Activated CD4-positive, alpha-beta T cell treated with anti-CD3 and anti-CD28 coated beads for 36 hours (primary cell): ENCODE data around the gene CCDC137. TPM values are rescaled to one million over a fixed set of nuclear protein-coding genes. Genes with fewer than 3 reads are reported as not detected.
A peak's percentile ranks its signal among the peaks of the same experiment; 100 is the strongest.

Source experiments
- ATAC-seq: fragments of 200-7000 bp; cut with Tn5 transposase; one replicate; pipeline ENCODE4 v1.10.0; 2021; ENCODE audit warnings: mild to moderate bottlenecking, moderate library complexity
- CTCF ChIA-PET: fragments of 350-600 bp; sonication (Branson Sonifier 250); formaldehyde crosslinking; loops from one replicate; lab custom pipeline; 2021; ENCODE audit warnings: antibody characterized with exemption; lab: Charles Lee
- POLR2A ChIA-PET: fragments of 350-600 bp; sonication (Branson Sonifier 250); formaldehyde crosslinking; loops from one replicate; lab custom pipeline; 2021; ENCODE audit warnings: antibody characterized with exemption, inconsistent platforms; lab: Charles Lee
- DNase-seq: peaks from one replicate; pipeline ENCODE4 v3.0.0-alpha.2; 2020
- H3K27ac Mint-ChIP-seq: one replicate; pipeline ENCODE4 v1.8.0; 2021; ENCODE audit warnings: mixed read lengths
- H3K27me3 Mint-ChIP-seq: one replicate; pipeline ENCODE4 v1.8.0; 2021; ENCODE audit warnings: mixed read lengths
- H3K36me3 Mint-ChIP-seq: one replicate; pipeline ENCODE4 v1.8.0; 2021; ENCODE audit warnings: low read depth, mixed read lengths
- H3K4me1 Mint-ChIP-seq: one replicate; pipeline ENCODE4 v1.8.0; 2021; ENCODE audit warnings: mixed read lengths
- H3K4me3 Mint-ChIP-seq: one replicate; pipeline ENCODE4 v1.8.0; 2021; ENCODE audit warnings: mild to moderate bottlenecking, moderate library complexity, mixed read lengths
- H3K9me3 Mint-ChIP-seq: one replicate; pipeline ENCODE4 v1.8.0; 2021; ENCODE audit warnings: low read depth, mixed read lengths
- intact Hi-C, 2 experiments: fragments of 100-400 bp; cut with DNase I in 1 of 2; cut with micrococcal nuclease in 1 of 2; formaldehyde crosslinking; loops; one replicate each; pipeline versions ENCODE4 v1.14.2 to v1.15.1; 2022 to 2024; cut with DNase I, micrococcal nuclease
- total RNA-seq, 2 experiments: library from RNA; stranded (reverse); gene quantifications; one replicate each; pipeline ENCODE4 v1.2.3, GENCODE V29; 2021

CCDC137 gene
- total RNA-seq, 2 experiments from 2014 or later = 30.0 to 36.6 TPM

DNA sequence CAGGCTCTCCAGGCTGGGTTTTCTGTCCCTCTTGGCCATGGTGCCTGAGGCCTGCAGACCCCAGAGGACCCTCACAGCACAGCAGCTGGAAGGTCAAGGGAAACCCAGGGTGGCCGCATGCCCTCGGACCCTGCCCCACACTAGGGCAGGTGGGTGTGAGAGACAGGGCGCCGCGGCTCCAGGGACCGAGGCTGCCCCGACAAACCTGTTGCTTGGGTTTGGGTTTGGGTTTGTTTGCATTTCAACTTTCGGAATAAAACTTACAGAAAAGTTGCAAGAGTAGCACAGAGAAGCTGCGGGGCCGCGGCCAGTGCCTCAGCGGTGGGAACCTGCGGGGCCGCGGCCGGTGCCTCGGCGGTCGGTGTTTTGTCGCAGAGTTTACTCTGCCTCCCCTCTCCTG, 25.1 kb downstream of the CCDC137 start:
- intact Hi-C loops = no loop called here
- H3K4me3 Mint-ChIP-seq = no peak overlapping the region
- H3K9me3 Mint-ChIP-seq = no peaks in the 10 kb centered on the region
- ATAC-seq (no peak), DNase-seq (no peak)
- POLR2A ChIA-PET = no interaction called here
- H3K27ac Mint-ChIP-seq = no peak overlapping the region
- H3K27me3 Mint-ChIP-seq = no peaks in the 10 kb centered on the region
- H3K4me1 Mint-ChIP-seq = peaks cover 5% of the 10 kb centered on the region
- CTCF ChIA-PET = no interaction called here
- peaks cover 39% of the 10 kb centered on the region for H3K36me3 Mint-ChIP-seq

GRCh38 chr17:81693509-81694210, 27.1 kb downstream of the CCDC137 start:
- Mint-ChIP-seq H3K4me3 (no peak overlapping the region), H3K27ac (no peak overlapping the region), H3K27me3 (no peaks in the 10 kb centered on the region), H3K4me1 (peaks cover under 1% of the 10 kb centered on the region), H3K9me3 (no peaks in the 10 kb centered on the region), H3K36me3 (peaks cover 38% of the 10 kb centered on the region)
- ATAC-seq = no peak
- ChIA-PET CTCF (interaction anchor here (0.6 kb wide), 1 partner anchor 10 kb away, joined by 3 read pairs; the partner anchor contains the start of genes ARL16 and HGS), POLR2A (interaction anchor here (0.7 kb wide), 1 partner anchor 10 kb away, joined by 4 read pairs; the partner anchor contains the start of gene MRPL12)
- intact Hi-C loops = no loop called here
- no peak for DNase-seq

DNA sequence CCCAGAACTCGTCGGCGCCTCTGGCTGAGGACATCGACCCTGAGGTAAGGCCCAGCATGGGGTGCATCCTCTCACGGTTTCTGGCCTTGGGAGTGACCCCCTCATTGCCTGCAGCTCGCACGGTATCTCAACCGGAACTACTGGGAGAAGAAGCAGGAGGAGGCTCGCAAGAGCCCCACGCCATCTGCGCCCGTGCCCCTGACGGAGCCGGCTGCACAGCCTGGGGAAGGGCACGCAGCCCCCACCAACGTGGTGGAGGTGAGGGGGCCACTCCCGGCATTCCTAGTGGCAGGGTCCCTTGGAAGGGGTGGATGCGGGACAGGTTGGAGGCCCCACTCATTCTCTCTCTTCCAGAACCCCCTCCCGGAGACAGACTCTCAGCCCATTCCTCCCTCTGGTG, 28.3 kb downstream of the CCDC137 start:
- Mint-ChIP-seq H3K4me1 (no peaks in the 10 kb centered on the region), H3K9me3 (no peaks in the 10 kb centered on the region), H3K27ac (no peak overlapping the region), H3K36me3 (peaks cover 28% of the 10 kb centered on the region), H3K27me3 (no peaks in the 10 kb centered on the region), H3K4me3 (no peak overlapping the region)
- DNase-seq = no peak
- ATAC-seq = no peak
- POLR2A ChIA-PET = no interaction called here
- intact Hi-C loops = no loop called here
- CTCF ChIA-PET = no interaction called here

DNA sequence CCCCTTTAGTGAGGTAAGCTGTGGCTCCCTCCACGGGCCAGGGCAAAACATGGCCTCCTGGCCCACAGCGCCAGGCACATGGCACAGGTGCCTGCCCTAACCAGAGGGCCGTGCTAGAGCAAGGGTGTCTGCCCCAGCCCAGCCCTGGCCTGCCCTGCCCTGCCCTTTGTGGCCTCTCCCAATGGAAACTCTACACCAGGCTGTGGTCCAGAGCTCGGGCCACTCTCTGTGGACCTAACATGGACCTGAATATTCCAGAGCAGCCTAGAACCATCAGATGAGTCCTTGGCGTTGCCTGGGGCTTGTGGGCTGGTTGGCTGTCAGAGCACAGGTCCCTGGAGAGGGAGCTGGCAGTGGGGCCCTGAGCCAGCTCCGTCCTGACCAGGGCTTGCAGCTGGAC, 28.7 kb downstream of the CCDC137 start:
- no peak for ATAC-seq
- DNase-seq = no peak
- intact Hi-C loops = no loop called here
- H3K36me3 Mint-ChIP-seq = peaks cover 24% of the 10 kb centered on the region
- no peak overlapping the region for H3K27ac Mint-ChIP-seq
- ChIA-PET CTCF (no interaction called here), POLR2A (no interaction called here)
- no peak overlapping the region for H3K4me3 Mint-ChIP-seq
- H3K4me1 Mint-ChIP-seq = no peaks in the 10 kb centered on the region
- no peaks in the 10 kb centered on the region for H3K27me3 Mint-ChIP-seq
- H3K9me3 Mint-ChIP-seq = no peaks in the 10 kb centered on the region

GRCh38 chr17:81695801-81696200, 29.3 kb downstream of the CCDC137 start:
- ChIA-PET POLR2A (interaction anchor here (0.7 kb wide), 1 partner anchor 11 kb away, joined by 3 read pairs; no protein-coding TSS in a partner anchor), CTCF (no interaction called here)
- intact Hi-C loops = no loop called here
- H3K9me3 Mint-ChIP-seq = no peaks in the 10 kb centered on the region
- DNase-seq (no peak), ATAC-seq (no peak)
- H3K27me3 Mint-ChIP-seq = no peaks in the 10 kb centered on the region
- no peak overlapping the region for H3K27ac Mint-ChIP-seq
- peaks cover 26% of the 10 kb centered on the region for H3K36me3 Mint-ChIP-seq
- peaks cover 3% of the 10 kb centered on the region for H3K4me1 Mint-ChIP-seq
- H3K4me3 Mint-ChIP-seq = no peak overlapping the region

DNA sequence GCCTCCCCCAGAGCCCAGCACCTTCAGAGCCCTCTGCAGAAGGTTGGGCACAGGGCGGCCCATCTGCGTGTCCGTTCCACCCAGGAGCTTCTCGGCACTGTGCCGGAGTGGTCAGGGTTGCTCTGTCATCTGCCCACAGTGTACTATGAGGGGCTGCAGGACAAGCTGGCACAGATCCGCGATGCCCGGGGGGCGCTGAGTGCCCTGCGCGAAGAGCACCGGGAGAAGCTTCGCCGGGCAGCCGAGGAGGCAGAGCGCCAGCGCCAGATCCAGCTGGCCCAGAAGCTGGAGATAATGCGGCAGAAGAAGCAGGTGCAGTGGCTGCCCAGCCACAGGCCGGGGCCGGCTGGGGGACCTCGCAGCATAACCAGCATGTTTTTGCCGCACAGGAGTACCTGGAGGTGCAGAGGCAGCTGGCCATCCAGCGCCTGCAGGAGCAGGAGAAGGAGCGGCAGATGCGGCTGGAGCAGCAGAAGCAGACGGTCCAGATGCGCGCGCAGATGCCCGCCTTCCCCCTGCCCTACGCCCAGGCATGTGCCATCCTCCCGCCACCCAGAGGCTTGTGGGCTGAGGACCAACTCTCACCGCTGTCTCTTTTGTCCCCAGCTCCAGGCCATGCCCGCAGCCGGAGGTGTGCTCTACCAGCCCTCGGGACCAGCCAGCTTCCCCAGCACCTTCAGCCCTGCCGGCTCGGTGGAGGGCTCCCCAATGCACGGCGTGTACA, 29.8 kb downstream of the CCDC137 start:
- intact Hi-C loops = no loop called here
- Mint-ChIP-seq H3K36me3 (peaks cover 26% of the 10 kb centered on the region), H3K9me3 (no peaks in the 10 kb centered on the region), H3K27ac (no peak overlapping the region), H3K27me3 (no peaks in the 10 kb centered on the region), H3K4me3 (no peak overlapping the region), H3K4me1 (peaks cover 7% of the 10 kb centered on the region)
- POLR2A ChIA-PET = interaction anchor here (0.7 kb wide), 1 partner anchor 10 kb away, joined by 3 read pairs; no protein-coding TSS in a partner anchor
- ATAC-seq (no peak), DNase-seq (no peak)
- CTCF ChIA-PET = no interaction called here

- no peak overlapping the region for H3K27ac Mint-ChIP-seq
- H3K4me3 Mint-ChIP-seq = no peak overlapping the region
- no peaks in the 10 kb centered on the region for H3K27me3 Mint-ChIP-seq
- DNase-seq (no peak), ATAC-seq (no peak)
- peaks cover 31% of the 10 kb centered on the region for H3K36me3 Mint-ChIP-seq
- CTCF ChIA-PET = interaction anchor here (0.5 kb wide), 1 partner anchor 18 kb away, joined by 4 read pairs; no protein-coding TSS in a partner anchor
- intact Hi-C loops = no loop called here
- no peaks in the 10 kb centered on the region for H3K9me3 Mint-ChIP-seq
- POLR2A ChIA-PET = no interaction called here
- H3K4me1 Mint-ChIP-seq = peaks cover 13% of the 10 kb centered on the region
Observed at GRCh38 chr17:81697261-81698044, 30.9 kb downstream of the CCDC137 start.

DNA sequence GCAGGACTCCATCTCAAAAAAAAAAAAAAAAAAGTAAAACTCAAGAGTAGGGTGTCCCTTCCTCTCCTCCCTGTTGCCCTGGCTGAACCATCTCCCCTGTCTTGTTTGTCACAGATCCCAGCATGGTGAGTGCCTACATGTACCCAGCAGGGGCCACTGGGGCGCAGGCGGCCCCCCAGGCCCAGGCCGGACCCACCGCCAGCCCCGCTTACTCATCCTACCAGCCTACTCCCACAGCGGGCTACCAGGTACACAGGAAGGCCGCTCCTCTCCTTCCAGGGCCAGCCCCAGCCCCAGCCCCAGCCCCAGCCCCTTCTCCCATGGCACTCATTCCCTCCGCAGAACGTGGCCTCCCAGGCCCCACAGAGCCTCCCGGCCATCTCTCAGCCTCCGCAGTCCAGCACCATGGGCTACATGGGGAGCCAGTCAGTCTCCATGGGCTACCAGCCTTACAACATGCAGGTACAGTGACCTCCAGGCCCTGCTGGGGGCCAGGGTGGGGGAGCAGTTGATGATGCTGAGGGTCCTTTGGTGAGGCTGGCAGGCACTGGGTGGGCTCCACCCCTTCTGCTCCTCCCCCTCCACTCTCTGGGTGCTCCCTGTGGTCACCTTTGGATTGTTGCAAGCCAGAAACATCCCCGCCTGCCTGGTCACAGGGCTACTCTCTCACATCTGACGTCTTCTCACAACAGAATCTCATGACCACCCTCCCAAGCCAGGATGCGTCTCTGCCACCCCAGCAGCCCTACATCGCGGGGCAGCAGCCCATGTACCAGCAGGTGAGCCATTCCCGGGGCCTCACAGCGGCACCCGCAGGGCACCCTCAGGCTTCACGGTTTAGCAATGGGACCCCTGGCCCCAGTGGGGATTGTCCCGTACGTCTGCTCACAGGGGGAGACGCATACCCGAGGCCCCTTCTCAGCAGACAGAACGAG, 34.1 kb downstream of the CCDC137 start:
- Mint-ChIP-seq H3K27ac (peak overlapping the region; percentile 29), H3K4me3 (peak overlapping the region; percentile 86), H3K27me3 (no peaks in the 10 kb centered on the region), H3K4me1 (peaks cover 20% of the 10 kb centered on the region), H3K9me3 (no peaks in the 10 kb centered on the region), H3K36me3 (peaks cover 46% of the 10 kb centered on the region)
- ATAC-seq = no peak
- no peak for DNase-seq
- ChIA-PET CTCF (interaction anchor here (0.6 kb wide), 1 partner anchor 1145 kb away, joined by 4 read pairs; no protein-coding TSS in a partner anchor), POLR2A (interaction anchor here (0.7 to 2.8 kb wide), 2 partner anchors 17 to 79 kb away, joined by 4 to 24 read pairs; partner anchors contain the start of genes ARL16 and HGS)
- intact Hi-C loops = loop anchor here in 1 of 2 experiments (5.0 kb wide), 1 partner anchor 33 kb away; the partner anchor contains the start of genes CCDC137 and OXLD1

- ATAC-seq (peak; percentile 30), DNase-seq (peak; percentile 48)
- peaks cover 24% of the 10 kb centered on the region for H3K4me1 Mint-ChIP-seq
- peaks cover 53% of the 10 kb centered on the region for H3K36me3 Mint-ChIP-seq
- H3K27ac Mint-ChIP-seq = peak overlapping the region; percentile 97
- ChIA-PET POLR2A (interaction anchor here (1.4 to 2.8 kb wide), 3 partner anchors 11 to 36 kb away, joined by 6 to 24 read pairs (median 10); partner anchors contain the start of genes ARL16, HGS and SLC25A10), CTCF (no interaction called here)
- H3K27me3 Mint-ChIP-seq = no peaks in the 10 kb centered on the region
- H3K4me3 Mint-ChIP-seq = peak overlapping the region; percentile 86
- H3K9me3 Mint-ChIP-seq = no peaks in the 10 kb centered on the region
- intact Hi-C loops = loop anchor here (2.0 to 5.0 kb wide), 3 partner anchors 34 to 189 kb away; partner anchors contain the start of genes ALYREF (in 1 of the 2), ANAPC11 (in 1 of the 2), CCDC137 (in 1 of the 2) and NPLOC4 (in 1 of the 2)
Observed at GRCh38 chr17:81701288-81702071, 34.9 kb downstream of the CCDC137 start.
